HS-5 (cell line): Measurements from ENCODE around the gene SHROOM3.

ENCODE experiments used
- DNase-seq: peaks from one replicate; pipeline ENCODE4 v3.0.0-alpha.2; 2012; ENCODE audit warnings: low read depth

SHROOM3 gene

DNA sequence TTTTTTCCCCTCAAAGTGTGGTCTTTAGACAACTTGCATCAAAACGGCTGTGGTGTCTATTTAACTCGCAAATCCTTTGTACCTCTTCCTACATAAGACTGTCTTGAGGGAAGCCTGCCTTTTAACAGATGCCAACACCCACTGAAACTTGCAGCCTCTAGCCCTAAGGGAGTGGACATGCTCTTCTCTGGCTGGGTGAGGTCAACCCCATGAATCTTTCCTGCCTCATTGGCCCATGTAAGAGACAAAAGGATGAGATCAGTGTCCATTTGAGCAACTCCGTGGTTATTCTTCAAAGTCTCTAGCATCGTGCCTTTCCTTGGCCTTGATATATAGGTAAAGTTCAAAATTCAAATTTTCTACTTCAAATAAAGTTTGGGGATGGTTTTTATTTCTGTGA, 134.7 kb downstream of the SHROOM3 start:
- DNase-seq: no peak

DNA sequence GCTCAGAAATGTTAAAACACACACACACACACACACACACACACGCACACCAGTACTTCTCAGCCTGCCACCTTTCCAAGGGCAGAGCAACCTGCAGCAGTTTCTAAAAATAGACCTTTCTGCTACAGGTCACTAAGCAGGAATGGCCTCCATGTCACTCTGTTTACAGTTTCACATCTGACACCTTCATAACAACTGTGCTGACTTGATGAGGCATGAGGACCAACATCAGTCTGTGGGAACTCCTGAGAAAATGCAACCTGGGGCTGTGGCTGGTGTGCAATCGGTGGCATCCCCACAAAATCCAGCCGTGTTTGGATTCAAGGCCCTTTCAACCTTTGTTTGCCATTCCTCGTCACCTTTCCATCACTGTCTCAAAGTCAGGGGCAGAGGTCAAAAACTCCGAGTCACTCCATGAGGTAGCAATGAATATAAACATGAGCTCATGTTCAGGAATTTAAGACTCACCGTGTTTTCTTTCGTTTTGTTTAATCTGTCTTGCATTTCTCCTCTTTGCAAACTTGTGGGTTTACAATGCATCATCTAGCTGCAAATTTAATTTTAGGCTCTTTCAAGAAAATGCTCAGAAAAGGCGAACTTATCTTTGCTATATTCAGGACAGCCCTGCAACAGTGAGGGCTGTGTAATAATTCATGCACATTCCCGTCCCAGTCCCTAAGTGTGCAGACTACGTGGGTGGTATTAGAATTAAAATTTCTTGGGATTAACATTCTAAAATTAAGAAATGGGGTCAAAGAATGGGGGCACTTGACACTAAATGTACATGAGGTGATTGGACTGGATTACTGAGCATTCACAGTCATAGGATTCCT, 135.3 kb downstream of the SHROOM3 start:
- no peak for DNase-seq

DNA sequence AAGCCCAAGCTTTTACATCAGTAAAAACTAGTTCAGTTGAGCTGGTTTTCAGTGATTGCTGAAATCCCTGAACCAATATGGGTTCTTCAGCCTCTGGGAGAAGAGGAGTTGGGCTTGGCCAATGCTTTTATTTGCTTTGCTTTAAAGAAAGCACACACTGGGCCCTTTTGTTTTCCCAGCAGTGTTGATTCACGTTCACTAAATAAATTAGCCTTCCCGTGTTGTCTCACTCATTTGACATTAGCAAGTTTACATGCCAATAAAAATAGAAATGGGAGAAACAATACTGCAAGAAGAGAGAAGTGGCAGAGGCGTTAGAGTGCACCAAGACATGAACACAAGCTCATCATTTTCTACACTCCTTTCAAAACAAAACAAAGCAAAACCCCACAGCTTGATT, 136.2 kb downstream of the SHROOM3 start:
- DNase-seq: no peak

DNA sequence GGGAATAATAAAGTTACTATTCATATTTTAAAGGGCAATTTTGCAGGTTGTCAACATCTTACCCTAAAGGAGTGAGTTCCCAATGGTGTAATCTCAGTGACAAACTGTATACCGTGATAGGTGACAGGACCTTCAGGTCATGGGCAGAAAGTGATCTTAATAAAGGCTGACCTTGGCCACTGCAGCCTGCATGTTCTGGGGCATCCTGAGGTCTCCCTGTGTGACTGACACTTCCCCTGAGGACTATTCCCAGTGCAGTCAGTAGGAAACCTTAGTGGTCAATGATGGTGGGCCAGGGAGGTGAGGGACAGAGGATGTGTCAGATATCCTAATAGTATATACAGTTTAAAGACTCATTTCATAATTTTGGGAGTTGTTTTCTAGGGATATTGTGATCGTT, 137.2 kb downstream of the SHROOM3 start:
- DNase-seq: no peak

DNA sequence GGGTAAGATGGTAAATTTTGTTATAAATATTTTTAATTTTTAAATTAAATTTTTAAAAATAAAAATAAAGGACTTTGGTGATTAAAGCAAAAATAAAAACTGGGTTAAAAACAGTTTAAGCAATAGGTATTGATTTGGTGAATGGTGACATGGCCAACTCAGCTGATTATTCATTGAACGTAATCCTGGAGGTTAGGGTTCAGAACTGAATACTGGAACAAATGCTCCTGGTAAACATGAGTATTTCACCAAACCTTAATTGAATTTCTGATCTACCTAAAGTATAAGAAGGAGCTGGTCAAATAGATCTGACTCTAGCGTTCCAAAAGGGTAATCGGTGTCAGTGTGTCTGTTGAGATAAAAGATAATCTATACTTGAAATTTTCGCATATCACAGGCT, 141.8 kb downstream of the SHROOM3 start:
- DNase-seq: no peak

DNA sequence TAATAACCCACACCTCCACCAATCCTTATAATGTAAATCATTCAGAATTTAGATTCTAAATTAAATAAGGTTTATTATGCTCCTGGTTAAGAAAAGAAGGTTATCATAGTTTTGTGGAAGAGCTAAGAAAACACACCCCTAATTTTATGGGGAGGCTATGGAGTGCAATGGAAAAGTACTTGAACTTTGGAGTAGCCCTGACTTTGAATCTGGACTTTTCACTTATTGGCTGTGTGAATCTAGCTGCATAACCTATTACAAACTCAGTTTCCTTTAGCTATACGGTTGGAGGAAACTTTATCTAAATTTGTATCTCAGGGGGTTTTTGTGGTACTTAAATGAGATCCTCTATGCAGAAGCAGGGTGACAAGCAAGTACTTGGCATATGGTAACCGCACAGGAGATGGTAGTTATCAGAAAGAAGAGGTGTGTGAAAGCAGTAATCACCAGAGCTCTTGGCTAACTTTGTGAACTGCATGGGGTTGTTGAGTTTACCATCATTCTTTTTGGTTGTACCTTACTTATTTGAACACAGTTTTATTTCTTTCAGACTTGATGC, 143.1 kb downstream of the SHROOM3 start:
- DNase-seq: no peak

DNA sequence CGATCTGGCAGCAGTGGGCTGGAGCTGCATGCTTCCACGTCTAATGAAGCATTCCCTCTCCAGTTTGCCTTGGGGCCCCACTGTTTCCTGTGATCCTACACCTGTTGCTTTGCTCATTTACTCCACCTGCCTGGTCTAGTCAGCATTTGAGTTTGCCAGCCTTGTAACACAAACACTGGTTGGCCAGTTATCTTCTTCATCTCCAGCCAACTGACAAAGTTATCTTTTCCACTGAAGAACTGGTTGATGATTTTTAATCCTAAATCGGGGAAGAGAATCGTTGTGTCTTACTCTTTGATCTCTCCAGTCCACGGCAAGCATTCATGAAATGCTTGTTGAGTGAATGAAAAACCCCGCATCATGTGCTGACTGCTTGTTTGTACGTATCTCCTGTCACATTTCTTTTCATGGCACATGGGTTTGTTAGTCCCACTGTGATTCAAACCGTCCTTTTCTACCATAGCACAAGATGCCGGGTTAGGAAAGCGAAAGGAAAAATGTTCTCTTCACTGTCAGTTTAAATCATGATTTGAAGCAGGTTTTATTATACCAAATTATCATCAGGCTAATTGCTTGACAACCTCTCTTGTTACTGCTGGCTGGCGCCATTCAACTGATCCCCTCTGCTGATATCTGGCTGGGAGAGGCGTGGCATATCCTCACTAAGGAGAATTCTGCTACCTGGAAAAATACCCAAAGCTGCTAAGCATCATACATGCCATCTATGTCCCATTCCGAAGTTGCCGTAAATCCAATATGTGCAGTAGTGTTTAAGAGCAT, 144.8 kb downstream of the SHROOM3 start:
- no peak for DNase-seq

DNA sequence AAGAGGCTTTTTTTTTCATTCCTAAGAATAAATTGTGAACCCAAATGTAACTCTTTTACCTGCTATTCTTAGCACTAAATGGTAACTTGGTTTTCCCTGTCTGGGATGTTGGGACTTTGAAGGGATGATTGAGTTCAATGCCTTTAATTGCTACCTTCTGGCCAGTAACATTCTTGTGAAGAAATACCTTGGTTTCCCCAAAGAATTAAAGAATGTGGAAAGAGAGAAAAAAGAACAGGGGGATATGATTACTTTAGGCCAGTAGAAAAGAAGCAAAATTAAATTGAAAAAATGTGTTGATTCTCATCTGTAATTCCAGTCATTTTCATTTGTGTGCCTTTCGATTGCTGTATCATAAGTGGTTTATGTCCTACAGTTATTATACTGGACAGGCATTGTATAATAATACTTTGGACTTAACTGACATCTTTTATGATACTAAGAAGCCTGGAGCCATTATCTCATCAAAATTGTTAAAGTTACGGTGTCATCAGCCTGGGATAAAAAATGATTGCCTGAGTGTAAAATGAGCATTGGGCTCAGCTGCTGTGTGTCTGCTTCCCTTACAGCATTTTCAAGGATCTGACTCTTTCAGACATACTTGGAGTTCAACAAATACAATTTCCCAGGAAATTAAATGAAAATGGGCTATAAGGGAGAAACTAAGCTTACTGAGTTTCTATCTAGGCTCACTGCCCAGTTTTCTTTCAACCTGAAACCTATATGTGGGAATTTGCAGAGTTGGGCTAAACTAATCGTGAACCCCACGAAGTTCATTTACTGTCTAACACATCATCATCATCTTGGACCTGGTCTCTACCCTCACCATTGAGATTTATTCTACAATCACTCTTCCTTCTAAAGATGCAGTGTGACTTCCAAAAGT, 146.3 kb downstream of the SHROOM3 start:
- no peak for DNase-seq

DNA sequence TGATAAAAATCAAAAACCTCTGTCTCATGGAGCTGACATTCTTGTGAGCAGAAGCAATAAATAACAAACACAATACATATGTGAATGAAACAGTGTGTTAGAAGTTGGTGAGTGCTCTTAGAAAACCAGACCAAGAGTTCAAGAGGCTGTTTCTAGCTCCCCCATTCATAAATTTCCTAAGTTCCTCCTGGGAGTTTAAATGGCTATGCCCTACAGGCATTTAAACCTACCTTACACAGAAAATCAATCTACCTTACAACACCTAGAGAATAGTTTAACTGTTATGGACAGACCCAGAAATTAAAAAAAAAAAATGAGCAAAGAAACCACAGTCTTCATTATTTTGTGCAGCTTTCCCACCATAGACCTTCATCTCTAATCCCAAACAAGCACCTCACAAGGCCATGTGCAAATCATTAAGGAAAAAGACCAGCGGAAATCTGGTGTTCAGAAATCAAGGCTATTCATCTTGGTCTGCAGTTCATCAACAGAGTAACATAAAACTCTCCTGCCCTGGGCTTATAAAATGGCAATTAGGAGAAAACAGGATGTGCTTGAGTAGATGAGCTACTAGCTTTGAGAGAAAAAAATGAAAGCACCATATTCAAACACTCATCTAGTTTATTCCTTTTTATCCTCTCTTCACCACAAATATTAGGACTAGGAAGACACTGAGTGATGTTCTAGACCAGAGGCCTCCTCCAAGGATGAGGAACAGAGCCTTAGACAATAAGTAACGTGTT, 147.2 kb downstream of the SHROOM3 start:
- DNase-seq: no peak

DNA sequence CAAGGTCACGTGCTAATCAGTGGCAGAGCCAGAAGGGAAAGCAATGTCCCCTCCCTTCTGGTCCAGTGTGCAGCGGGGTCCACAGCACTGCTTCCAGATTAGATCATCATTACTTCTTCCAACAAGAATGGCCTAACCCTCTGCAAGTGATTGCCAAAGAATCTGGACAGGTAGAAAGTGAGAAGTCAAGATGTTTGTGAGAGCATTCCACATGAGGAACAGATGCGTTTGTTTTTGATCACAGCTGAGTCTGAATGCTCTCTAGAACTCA, 147.7 kb downstream of the SHROOM3 start:
- DNase-seq: no peak

DNA sequence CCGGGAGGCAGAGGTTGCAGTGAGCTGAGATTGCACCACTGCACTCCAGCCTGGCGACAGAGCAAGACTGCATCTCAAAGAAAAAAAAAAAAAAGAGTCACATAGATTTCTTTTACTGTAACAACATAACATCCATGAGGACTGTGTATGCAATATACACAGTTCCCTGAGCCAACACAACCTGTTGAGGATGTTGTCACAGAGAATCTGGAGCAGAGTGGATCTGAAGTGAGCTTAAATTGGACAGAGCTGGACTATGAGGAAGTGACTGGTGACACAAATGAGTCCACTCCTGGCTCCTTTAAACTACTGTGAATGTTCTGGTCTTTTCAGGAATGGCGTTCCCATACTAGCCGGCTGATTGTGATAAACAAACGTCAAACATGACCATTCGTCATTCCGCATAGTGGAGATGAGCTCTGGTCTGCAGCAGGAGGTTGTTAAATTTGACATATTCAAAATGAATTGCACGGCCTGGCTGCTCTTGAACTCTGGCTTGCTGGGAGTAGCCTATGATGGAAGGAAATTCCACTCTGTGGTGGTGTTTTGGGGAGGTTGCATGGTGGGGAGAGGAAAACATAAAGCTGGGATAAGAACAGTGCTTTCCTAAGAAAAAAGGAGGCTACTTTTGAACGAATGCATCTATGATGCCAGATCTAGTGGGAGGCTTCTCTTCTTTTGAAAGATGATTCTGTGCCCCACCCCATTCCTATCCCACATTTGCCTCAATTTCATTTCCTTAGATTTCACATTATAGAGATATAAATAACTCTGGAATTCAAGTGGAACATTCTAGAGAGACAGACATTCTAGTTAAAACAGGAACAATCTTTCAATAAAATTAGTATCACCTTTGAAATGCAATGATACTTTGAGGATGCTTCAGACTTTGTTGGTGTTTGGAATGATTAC, 149.5 kb downstream of the SHROOM3 start:
- no peak for DNase-seq

DNA sequence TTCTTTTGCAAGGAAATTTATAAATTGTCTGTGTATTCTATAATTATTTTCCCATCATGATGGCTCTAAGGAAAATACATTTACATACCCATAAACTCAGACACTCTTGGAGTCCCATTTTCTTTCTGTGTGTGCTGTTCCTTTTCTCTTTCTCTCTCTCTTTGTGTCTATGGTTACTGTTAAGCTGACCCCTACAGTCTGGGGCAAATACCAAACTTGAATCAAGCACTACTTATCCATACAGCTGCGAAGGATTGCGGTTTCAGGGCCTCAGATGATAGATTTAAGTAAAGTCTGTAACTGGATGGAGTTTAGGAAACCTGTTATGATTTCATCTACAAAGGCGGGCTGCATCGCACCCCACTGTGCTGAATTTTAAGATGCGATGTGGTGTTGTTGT, 150.2 kb downstream of the SHROOM3 start:
- no peak for DNase-seq

DNA sequence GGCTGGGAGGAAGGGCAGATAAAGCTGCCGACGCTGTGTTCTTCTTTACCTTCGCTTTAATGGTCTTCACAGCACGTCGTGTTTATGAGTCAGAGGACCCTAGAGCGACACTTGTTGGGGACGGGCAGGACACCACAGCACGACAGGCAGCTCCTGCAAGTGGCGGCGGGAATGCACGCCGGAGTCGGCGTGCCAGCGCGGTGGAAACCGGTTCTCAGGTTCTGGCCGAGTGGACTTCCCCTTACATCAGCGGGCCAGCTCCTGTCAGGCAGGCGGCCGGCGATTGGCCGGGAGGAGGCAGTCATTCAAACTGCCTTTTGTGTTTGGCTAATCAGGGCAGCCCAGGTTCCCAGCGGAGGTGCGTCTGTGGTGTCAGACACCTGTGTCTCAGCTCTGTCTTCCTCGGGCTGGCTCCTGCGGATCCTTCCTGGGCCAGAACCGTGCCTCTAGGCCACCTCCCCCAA, 150.9 kb downstream of the SHROOM3 start:
- DNase-seq: no peak

DNA sequence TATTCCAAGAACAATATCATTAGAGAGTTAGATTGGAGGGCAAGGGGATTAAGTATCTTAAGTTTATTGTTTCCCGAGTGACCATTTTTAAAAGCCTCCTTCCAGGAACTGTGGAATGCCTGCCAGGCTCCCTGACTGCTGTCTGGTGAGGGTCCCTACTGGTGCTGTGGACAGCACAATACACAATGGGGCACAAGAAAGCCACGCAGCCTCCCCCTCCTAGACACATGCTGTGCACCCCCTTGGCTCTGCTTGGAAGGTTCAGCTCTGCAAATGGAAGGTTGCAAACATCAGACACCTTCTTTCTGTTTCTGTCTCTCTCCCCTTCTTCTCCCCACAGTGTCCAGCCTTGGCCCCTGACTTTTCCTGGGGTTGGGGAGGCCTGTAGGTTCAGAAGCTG, 153.2 kb downstream of the SHROOM3 start:
- no peak for DNase-seq

DNA sequence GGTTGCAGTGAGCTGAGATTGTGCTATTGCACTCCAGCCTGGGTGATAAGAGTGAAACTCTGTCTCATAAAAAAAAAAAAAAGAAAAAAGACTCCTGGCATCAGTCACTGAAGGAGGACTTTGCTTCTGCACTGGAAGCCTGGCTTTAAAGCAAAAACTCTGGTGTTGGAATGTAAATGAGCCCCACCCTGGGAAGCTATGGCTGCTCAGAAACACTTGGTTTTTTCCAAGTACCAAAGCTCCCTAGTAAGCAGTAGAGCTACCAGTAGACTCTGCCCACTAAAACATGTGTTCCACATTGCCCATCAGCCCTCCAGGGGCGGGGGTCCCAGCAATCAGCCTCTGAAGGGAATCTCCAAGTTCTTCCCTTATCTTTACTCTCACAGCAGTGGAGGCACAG, 154.4 kb downstream of the SHROOM3 start:
- DNase-seq: no peak

DNA sequence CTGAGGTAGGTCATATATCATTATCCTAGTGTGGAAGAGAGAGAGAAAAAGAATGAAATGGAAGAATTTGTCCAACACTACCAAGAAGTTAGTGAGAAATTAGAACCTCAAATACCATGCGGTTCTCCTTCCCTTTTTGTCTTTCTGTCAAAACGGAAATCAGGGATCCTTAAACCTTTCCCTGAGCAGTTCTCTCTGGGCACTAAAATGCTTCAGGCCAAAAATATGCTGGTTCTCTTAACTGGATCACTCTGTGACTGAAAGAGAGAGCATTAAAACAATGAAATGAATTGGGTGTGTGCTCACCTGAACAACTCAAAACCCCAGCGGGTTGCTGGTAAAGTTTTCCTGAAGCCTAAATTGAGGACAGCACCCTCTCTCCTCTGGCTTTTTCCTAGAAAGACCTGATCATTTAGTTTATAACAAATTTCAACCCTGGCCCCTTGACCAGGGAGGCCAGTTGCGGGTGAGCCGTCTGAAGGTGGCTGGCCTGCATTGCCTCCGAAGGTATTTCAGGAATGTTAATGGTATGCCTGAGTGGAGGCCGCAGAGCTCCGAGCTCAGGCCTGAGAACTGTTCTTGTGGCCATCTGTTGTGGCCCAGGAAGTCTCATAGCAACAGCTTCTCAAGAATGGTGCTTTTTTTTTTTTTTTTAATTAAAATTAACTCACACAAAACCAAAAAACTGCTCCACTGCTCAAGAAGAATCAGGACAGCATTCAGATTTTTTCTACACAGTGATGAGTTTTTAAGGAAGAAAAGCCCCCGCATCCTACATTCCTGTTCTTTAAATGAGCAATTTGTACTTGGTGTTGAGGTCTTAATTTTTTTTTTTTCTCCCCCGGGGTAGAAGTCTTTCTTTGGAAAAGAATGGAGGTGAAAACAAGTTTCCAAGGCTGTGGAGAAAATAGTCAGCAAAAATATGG, 155.1 kb downstream of the SHROOM3 start:
- DNase-seq: peak; percentile 74

DNA sequence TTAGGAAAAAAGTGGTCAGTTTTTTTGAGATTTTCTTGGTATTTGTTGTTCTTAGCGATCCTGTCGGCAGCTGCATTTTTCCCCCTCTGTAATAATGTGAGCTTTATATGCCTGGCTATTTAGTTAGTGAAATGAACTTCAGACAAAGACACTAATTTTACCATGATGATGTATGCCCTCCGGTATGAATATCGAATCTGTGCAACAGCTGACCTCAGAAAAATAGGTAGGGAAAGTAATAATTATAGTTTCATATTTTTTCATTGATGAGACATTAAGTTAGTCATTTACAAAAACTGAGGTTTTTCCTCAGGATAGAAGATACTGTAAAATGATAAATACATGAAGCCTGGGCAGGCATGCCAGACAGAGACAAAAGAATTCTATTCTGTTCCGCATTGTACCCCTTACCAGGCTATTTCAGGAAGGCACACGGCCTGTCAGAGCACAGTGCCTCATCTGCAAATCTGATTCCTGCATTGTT, 155.8 kb downstream of the SHROOM3 start:
- peak; percentile 32 for DNase-seq

DNA sequence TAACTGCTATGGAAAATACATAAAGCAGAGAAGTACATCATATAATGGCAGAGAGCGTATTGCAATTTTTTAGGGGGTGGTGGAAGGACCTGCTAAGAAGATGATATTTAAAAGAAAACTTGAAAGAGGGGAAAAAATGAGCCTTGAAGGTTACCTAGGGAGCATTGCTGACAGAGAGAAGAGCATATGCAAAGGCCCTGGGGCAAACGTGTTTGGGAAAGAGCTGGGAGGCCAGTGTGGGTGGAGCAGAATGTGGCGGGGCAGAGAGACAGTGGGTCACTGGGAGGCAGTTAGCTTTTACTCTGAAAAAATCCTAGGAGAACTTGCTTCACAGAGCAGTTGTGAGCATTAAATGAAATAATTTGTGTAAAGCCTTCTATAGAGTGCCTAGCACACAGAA, 157.0 kb downstream of the SHROOM3 start:
- no peak for DNase-seq

DNA sequence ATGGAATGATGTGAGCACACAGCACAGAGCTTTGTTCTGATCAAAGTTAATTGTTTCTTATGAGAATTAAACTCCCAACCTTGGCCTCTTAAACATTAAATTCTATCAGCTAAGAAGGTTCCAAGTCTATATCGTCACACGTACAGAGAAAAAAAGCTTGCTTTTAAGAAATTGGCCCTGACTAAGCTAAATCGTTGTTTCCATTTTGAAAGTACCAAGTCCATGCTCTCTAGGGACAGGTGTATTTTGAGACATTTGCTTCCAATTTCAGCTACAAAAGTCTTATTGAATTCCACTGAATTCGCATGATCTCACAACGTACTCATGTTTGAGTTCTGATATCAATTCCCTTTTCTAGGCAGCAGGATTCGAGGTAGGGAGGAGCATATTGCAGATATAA, 157.4 kb downstream of the SHROOM3 start:
- DNase-seq: no peak
